GM10248 (cell line): ENCODE measurements around the gene ZNF891.

Source experiments
- CTCF ChIA-PET: fragments of 300-600 bp; sonication (Branson Sonifier 250); formaldehyde crosslinking; extraction: SDS; loops from one replicate; lab custom pipeline; 2021; ENCODE audit warnings: antibody characterized with exemption; lab: Yijun Ruan, JAX
- POLR2A ChIA-PET: fragments of 350-650 bp; sonication (Branson Sonifier 250); formaldehyde crosslinking; extraction: SDS; loops from one replicate; lab custom pipeline; 2020; ENCODE audit warnings: antibody characterized with exemption; lab: Yijun Ruan, JAX
- DNase-seq: peaks from one replicate; pipeline ENCODE4 v3.0.0; 2012; ENCODE audit errors: extremely low spot score
- CTCF ChIP-seq: IDR thresholded peaks from 2 replicates; pipeline ENCODE4 v1.5.1; 2012; ENCODE audit warnings: mild to moderate bottlenecking, low read depth; ENCODE audit errors: extremely low read depth, missing control alignments, control extremely low read depth

The ZNF891 gene

DNA sequence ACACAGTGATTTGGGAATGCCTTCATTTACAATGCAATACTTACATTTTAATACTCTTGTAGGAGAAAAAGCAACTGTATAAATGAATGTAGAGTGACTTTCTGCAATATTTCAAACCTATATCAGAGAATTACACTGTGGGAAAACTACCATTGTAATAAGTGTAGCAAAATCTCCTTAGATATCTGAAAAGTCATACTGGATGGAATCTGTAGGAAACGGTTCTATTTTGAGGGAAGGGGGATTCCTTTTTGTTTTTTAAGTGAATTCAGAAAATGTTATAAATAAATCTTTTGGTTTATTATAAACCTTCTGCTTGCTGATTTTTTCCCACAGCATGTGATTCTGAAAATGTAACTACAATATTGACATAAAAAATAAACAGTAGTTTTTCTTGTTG, 23.0 kb downstream of the ZNF891 start:
- ChIA-PET CTCF (no interaction called here), POLR2A (no interaction called here)
- DNase-seq, result no peak
- TF ChIP-seq CTCF, result no peak

GRCh38 chr12:133106253-133106652, 23.8 kb downstream of the ZNF891 start:
- no peak for DNase-seq
- ChIA-PET CTCF (no interaction called here), POLR2A (no interaction called here)
- TF ChIP-seq CTCF, result no peak

DNA sequence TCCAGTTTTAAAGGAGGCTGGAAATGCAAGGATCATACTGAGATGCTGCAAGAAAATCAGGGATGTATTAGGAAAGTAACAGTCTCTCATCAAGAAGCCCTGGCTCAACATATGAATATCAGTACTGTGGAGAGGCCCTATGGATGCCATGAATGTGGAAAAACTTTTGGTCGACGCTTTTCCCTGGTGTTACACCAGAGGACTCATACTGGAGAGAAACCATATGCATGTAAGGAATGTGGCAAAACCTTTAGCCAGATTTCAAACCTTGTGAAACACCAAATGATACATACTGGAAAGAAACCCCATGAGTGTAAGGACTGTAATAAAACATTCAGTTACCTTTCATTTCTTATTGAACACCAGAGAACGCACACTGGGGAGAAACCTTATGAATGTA, 24.5 kb downstream of the ZNF891 start:
- ChIA-PET CTCF (no interaction called here), POLR2A (no interaction called here)
- no peak for DNase-seq
- no peak for TF ChIP-seq CTCF

DNA sequence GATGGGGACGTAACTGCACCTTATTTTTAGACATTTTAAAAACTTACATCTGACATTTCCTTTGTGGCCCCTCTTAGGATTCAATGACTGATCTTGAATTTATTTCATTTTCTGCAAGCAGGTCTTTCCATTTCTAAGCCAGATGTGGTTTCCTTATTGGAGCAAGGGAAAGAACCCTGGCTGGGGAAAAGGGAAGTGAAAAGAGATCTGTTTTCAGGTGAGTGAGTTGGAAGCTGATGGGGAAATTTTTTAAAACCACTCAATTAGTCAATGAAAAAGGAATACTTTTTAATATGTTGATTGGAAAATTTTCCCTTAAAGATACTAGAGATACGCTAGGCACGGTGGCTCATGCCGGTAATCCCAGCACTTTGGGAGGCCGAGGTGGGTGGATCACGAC, 46.7 kb downstream of the ZNF891 start:
- CTCF ChIA-PET, result no interaction called here
- no peak for TF ChIP-seq CTCF
- POLR2A ChIA-PET, result no interaction called here
- DNase-seq, result no peak

DNA sequence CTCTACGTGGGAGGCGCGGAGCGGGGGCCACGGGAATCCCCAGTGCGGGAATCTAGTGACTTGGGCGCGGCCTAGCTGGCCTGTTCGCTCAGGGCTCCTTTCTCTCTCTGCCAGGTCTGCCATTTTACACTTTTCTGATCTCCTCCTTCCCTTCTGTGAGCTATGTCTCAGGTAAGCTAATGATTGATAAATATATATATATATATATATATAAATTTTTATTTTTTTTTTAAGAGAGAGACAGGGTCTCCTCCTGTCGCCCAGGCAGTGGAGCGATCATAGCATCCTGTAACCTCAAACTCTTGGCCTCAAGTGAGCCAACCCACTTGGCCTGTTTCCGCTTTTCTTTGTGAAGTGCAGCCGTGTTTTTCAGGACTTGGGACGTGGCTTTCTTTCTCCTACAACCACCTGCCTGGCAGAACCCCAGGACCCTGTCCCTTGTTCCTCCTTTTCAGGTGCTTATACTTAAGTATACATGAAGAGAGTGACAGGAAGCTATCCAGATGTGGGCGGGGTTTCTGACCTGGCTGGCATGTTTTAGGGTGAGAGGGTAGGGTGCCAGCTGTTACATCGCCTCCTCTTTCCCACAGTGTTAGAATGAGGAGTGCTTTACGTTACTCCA, 48.8 kb downstream of the ZNF891 start:
- no peak for DNase-seq
- POLR2A ChIA-PET, result no interaction called here
- CTCF ChIA-PET, result interaction anchor here (0.7 to 0.9 kb wide), 2 partner anchors 96 to 100 kb away, joined by 3 to 4 read pairs; partner anchors contain the start of gene ZNF268
- TF ChIP-seq CTCF, result no peak

GRCh38 chr12:133080368-133081158, 49.5 kb downstream of the ZNF891 start, which contains the start of gene ZNF140:
TSS of gene ZNF140 (plus strand) at chr12:133080923. CDS start at chr12:133081321, 398 bp downstream.
- no peak for TF ChIP-seq CTCF
- DNase-seq, result peak; percentile 90
- ChIA-PET POLR2A (interaction anchor here (1.0 to 1.1 kb wide), 2 partner anchors 50 to 94 kb away, joined by 3 to 4 read pairs; partner anchors contain the start of genes ZNF10, ZNF26 and ZNF891), CTCF (interaction anchor here (0.7 to 1.0 kb wide), 3 partner anchors 43 to 101 kb away, joined by 3 to 5 read pairs (median 3); partner anchors contain the start of gene ZNF268)
